Stimulated activated CD4-positive, alpha-beta T cell treated with anti-CD3 and anti-CD28 coated beads, Interleukin-4, amount 100 ng/mL, for 24 hours (primary cell): ENCODE data around the gene KHNYN.
"Not testable (repeated sequence)": the region's sequence is repeated elsewhere in the genome, so short reads cannot be mapped to it uniquely, and the experiment has no call there.

ENCODE experiments used
- DNase-seq: peaks from one replicate; pipeline ENCODE4 v3.0.0-alpha.2; 2020

Gene KHNYN

DNA sequence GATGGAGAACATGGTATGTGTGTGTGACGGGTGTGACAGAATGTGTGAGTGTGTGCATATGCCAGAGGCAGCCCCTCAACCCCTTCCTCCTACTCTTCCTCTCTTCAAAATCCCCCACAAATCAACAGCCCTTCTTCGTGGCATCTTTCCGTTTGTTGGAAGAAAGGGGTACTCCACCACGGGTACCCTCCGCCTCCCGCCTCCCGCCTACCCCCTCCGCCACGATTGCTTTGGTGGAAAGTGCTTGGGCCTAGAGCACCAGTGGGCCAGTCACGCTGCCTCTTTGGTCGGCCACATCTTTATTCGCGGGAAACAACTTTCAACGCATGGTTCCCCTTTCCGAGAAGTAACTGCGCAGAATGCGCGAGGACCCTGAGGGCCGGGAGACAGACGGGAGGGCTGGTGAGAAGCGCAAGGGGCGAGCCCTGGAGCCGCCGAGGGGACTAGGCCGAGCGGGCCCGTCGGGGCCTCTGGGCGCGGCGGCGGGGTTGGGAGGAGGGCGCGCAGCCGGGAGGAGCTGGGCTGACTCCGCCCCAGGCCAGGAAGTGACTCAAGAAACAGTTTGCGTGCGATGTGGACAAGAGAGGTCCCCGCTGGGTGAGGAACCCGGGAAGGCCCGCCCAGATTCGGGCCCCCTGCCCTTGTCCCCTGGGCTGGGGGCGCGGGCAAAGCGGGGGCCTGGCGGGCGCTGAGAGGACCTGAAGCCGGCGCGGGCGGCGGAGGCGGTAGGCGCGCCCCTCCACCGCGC is at the start of gene KHNYN, which contains the start of gene CBLN3:
KHNYN (plus strand) TSS at position 560 of the 748 bp plus-strand sequence. CDS start 777 bp downstream, outside the sequence.
CBLN3 (minus strand) TSS at position 274 of the 748 bp plus-strand sequence. CDS start 614 bp downstream, outside the sequence.
- DNase-seq: peak; percentile 90

DNA sequence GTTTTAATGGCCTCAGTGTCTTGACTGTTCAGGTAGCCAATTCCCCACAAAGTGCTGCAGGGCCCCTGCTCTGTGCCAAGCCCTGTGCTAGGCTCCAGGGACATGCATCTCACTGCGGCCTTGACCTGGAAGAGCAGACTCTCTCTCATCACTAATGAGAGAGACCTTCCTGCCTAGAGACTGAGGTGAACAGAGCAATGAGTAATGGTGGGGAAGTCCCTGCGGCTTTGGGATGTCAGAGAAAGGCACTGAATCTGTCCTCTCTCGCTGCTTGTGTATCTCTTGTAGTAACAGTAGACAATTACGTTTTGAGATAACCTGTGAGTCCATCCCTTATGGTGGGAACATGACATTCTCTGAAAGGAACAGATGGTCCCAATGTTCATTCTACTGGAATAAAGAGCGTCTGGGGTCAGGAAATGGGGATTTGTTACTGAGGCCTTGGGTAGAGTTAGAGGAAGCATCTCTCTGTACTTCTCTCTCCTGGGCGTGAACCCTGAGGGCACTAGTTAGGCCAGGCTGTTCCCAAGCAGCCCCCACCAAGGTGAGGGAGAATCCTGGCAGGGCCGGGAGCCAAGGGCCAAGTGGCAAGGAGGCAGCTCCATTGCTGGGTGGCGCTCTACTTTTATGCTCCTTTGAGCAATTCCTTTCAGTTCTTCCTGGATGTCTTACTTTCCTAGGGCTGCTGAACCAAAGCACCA is 48.2 kb upstream of the KHNYN start:
- DNase-seq: no peak

DNA sequence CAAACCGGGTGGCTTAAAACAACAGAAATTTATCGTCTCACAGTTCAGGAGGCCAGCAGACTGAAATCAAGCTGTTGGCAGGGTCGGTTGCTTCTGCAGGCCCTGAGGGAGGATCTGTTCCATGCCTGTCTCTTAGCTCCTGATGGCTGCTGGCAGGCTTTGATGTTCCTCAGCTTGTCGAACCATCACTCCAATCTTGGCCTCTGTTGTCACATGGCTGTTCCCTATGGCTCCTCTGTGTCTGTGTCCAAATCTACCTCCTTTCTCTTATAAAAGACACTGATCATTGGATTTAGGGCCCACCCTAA is 47.7 kb upstream of the KHNYN start:
- DNase-seq: no peak

DNA sequence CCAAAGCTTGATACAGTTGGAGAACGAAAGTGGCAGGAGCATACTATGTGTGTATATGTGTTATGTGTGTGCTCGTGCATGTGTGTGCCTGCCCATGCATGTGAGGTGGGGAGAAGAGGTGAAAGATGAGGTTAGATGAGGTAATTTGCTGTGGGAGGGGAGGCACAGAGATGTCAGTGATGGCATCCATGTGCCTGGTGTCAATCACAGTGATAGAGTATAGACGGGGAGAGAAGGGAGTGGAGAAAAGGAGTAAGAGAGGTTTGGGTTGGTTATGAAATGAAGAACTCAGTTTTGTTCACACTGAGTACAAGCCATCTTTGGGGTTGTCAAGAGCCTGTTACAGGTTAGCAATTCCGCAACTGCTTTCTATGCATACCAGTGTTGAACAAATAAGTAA is 45.6 kb upstream of the KHNYN start:
- DNase-seq: no peak

DNA sequence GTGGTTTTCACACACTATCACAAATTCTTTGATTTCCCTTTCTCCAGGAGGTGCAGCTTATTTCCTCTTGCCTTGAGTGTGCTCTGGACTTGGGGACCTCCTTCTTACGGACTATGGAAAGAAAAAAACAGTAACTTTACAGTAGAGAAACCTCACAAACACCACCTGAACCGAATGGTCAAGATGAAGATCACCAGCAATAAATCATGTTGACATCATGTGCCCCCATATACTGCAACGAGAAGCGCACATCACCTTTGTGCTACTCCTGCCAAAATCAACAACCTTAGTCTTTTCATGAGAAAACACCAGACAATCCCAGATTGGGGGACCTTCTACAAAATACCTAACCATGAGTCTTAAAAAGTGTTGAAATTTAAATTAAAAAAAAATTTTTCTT is 44.2 kb upstream of the KHNYN start:
- no peak for DNase-seq

DNA sequence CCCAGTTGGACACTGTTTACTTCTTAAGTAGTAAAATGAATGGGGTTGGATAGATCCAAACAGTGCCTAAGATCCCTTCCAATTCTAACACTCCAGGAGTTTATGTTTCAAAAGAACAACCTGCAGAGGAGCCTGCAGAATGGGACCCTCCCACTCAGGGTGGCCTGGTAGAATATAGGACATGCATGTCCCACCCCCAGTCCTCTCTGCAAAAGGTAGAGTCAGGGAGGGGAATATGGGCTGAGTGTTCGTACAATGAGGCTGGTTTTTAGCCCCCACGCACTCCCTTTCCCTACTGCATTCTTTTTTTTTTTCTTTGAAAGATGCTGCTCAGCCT is 42.8 kb upstream of the KHNYN start:
- no peak for DNase-seq

DNA sequence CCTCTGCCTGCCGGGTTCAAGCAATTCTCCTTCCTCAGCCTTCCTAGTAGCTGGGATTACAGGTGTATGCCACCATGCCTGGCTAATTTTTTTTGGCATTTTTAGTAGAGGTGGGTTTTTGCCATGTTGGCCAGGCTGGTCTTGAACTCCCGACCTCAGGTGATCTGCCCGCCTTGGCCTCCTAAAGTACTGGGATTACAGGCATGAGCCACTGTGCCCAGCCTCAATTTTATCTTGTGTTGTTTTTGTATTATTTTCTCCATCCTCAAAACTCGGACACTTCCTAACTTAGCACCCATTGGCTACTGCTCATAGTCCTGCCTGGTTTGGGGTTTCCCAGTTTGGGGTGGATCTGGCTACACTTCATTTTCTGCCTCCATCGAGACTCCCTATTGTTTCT is 42.2 kb upstream of the KHNYN start:
- DNase-seq: not testable (repeated sequence)

DNA sequence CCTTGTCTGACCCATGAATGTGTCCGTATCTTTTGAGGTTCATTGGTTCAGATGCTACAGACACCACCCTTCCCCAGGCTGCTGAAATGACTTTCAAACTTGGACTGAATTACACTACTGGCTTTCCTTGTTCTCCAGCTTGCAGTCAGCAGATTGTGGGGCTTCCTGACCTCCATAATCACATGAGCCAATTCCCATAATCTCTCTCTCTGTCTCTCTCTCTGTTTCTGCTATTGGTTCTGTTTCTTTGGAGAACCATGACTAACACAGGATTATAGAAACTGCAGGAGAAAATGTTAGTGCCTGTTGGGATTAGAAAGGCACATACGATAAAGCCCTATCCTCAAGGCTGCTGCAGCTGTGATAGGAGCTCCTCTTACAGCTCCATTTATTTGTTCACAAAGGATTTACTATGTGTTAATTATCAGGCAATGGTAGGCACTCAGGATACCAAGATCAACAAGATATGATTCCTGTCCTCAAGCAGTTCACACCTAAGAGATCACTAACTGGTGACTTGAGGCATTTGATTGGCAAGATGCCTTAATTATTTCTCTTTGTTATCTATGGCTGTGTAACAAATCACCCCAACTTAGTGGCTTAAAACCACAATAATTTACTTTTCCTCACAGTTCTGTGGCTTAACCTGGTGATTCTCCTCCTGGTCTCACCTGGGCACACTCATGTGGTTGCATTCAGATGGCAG is 41.1 kb upstream of the KHNYN start:
- no peak for DNase-seq

DNA sequence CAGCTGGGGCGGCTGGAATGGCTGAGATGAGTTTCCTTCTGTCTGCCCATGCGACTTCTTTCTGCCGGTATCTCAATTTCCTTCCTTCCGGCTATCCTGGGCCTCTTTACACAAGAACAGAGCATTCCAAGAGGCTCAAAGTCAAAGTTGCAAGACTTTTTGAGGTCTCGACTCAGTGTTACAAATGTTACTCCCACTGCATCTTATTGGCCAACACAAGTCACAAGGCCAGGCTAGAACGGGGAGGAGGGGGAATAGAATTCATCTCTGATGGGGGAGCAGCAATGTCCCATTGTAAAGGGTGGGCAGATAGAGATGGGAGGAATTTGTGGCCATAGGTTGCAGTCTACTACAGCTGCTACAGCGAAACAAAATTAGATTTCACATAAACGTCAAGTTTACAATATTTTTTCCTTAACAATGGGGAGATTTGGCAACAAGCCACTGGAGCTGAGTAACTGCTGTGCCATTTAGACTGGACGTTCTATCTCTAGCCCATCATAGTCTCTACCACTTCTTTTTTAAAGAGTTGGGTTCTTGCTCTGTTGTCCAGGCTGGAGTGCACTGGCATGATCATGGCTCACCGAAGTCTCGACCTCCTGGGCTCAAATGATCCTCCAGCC is 40.4 kb upstream of the KHNYN start:
- no peak for DNase-seq

DNA sequence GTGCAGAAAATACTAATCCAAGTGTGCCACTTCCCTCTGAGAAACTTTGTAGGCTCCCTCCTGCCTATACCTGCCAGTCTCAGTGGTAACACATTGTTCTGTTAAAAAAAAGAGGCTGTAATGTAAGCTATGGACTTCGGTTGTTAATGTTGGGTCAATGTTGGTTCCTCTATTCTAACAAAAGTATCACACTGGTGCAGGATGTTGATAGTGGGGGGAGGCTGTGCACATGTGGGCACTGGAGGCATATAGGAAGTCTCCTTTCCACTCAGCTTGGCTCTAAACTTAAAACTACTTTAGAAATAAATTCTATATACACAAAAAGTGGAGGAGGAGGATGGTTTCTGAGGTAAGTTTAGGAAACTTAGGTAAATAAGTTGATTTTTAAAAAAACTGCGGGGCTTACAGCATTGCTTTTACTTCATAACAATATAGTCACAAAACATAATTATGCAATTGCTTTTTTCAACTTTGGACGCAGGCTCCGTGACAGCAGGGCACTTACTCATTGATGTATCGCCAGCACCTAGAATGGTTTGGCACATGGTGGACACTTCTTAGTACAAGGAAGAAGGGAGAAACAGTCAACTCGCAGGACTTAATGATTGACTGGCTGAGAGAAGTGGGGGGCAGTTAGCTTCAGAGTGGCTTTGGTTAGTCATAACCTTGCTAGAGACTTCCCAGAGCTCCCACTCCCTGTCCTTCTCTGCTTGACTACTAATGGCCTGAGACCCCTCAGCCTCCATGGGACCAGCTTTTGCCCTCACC is 38.9 kb upstream of the KHNYN start:
- no peak for DNase-seq

DNA sequence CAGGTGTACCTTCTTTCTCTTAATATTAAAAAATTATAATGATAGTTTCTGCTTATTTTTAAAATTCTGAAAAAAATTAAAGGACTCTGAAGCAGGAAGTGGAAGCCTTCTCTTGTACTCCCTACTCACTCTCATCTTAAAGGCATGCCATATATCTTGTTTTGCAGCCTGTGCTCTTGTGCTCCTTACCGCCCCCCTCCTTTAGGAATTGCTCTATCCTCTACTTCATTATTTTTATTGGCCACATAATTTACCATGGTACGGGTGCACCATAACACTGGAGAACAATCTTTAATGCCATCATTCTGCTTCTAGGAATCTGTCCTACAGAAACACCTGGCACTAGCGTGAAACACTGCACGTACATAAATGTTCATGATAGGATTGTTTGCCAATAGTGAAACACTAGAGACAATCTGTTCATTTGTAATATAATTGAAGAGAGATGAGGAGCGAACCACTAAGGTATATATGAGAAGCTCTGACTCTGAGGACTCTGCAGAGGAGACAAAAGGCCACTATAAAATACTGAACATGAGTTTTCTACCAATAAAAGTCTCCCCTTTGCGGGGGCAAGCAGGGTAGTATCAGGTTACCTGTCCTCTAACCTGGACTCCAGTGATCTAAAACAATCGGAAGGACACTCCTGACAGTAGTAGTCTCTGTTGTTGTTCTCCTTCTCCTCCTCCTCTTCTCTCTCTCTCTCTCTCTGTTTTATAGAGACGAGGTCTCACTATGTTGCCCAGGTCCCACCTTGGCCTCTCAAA is 37.2 kb upstream of the KHNYN start:
- no peak for DNase-seq

DNA sequence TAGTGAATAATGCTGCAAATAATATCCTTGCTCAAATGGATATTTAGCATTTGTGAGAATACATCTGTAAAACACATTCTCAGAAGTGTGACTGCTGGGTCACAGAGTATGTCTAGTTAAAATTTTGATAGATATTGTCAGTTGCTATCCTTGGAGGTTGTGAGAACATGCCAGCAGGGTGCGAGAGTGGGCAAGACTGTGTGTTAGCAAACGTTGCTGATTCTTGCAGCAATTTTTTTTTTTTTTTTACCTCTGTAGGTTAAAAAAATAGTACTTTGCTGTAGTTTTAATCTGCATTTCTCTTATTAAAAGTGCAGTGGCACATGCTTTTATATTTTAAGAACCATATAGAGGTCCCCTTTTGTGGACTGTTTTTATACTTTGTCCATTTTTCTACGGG is 35.5 kb upstream of the KHNYN start:
- DNase-seq: no peak

DNA sequence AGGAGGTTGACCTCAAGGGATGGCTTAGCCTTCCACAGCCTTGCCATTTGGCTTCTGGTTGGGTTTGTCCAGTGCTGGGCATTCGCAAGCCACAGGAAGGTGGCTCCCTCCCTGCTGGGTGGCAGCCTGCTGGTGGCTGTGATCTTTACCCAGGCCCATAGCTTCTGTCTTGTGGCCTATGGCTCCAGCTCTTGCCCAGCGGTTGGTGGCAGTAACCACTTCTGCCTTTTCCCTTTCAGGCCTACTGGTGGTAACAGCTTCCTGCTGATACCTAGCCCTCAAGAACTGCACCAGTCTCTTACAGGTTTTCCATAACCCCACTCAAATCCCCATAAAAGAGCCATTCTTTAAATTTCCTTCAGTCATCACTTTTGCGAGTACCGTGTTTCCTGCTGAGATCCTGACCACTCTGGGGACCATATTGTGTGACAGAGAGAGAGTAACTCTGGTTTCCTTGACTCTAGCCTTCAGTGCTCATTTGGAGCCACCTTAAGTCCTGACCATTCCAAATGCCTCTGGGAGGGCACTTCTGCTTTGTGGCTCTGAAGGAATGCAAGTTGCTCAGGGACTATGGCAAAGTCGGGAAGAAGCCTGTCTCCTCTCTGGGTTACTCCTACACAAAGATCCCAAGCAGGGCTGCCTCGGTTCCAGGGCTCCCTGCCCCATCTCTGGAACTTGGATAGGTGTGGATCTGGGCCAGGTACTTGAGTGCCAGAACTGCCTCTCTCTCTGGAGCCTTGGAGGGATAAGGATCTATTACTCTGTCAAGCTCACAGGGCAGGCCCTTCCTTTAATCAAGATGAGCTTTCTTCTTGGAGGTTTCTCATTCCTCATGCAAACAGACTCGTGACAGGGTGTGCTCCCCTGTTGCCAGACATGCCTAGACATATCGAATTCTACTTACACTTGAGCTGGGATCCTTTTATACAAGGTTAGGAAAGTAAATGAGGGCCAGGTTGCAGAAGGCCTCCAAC is 33.9 kb upstream of the KHNYN start:
- DNase-seq: no peak

DNA sequence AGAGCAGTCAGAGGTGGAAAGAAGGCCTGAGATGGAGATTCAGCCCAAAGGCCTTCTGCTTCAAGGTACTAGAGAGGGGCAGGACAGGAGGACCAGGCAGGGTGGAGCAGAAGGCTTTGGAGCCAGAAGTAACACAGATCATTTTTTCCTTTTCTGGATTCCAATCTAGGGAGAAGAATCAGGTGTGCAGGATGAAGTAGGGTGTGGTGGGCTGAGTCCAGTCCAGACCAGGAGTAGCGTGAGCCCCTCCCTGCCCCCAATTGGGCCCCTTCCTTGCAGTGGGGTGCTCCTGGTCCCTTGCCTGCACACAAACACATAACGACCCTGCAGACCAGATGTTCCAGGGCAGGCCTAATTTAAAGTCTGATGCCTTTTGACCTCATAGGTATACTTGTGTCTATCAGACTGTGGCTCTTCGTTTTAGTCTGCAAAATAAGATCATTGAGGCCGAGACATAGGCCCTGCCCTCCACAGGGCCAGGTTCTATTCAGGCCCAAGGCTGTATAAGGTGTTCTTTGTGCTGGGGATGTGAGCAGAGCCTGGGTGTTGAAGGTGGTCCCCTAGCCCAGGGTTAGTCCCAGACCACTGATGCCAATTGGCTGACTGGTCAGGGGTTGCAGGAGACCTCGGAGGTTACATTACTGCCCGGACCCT is 32.0 kb upstream of the KHNYN start:
- no peak for DNase-seq

DNA sequence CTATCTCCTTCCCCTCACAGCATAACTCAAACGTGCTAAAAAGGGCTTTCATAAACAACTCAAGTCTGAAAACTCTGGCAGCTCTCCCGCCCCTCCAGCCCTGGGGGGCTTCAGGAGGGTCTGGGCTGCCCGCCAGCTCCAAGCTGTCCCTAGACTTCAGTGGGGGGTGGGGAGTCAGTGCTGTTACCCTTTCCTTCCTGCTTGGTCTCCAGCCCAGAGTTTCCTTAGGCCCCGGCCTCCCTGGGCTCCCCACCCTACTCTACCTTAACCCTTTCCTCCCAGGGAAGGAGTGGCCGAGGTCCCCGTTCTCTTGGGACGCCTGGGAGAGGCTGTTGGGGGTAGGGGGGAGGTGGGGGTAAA is 31.5 kb upstream of the KHNYN start:
- no peak for DNase-seq

DNA sequence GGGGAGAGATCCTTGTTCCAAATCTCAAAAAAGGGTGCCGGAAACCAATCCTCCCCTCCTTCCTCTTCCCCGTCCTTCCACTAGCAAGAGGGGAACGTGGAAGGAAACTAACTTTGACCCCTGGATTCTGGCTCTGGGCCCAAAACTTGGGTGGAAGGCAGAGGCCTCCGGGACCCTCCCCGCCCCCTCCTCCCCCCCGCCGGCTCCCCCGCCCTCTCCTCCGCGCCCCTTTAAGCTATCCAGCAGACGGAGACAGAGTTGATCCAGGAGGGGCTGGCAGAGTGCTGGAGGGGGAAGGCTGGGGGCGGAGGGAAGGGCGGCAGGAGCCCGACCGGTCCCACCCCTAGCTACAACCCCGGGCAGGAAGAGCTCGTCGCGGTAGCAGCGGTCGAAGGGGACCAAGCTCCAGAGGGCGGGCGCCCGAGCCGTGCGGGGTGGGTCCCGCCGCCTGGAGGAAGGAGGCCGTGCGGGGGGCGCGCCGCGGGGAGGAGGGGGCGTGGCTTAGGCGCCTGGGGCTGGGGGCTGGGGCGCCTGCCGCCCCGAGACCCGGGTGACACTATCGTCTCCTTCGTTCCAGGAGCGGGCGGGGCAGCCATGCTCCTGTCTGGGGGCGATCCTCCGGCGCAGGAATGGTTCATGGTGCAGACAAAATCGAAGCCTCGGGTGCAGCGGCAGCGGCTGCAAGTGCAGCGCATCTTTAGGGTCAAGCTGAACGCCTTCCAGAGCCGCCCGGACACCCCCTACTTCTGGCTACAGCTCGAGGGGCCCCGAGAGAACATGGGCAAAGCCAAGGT is 30.9 kb upstream of the KHNYN start, which contains the start of gene NYNRIN:
NYNRIN (plus strand) TSS at position 351 of the 794 bp plus-strand sequence; CDS start at position 595, 244 bp downstream.
- DNase-seq: peak; percentile 13

DNA sequence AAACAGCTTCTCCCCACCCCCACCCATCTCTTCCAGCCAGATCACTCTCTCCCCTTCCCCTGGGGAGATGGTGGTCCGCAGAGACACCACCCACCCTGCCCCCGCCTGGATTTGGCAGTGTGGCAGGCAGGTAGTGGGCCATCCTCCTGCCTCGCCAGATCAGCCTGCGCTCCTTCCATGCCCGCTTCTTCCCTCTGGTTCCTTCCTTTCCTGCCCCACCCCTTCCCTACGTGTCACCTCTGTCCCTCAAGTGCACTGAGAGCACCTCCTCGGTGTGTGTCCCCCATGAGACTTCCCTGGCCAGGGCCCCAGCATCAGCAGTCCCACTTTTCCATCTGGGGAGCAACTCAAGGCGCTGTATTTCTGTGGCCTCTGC is 30.3 kb upstream of the KHNYN start:
- DNase-seq: no peak

DNA sequence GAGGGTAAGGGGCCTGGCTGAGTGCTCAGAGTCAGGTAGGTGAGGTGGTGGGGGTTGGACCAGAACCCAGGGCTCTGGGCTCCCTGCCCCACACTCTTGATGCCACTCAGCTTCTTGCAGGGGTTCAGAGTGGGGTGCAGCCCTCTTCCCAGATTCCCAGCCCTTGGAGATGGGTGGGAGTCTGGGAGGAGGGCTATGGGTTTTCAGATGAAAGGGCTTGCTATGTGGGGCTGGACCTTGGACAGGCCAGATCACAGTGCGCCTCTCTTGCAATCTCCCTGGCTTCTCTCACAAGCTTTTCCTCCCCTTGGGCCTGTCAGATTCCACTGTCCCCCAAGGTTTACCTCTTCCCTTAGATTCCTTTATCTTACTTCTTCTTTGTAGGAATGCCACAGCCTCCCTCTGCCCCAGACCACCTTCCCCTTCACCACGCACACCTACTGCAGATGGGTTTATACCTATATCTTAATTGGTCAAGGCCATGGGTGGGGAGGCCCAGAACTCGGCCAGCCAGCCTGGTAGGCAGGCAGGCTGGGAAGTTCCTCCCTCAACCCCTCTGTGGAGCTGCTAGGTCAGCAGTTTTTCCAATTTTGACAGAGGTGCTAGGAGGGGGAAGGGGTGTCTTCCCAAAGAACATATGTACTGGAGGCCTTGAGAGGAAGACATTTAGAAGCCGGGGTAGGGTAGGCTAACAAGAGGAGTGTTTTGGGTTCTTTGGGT is 29.6 kb upstream of the KHNYN start:
- no peak for DNase-seq
